Endothelial cell of umbilical vein (primary cell): ENCODE data around the gene KATNIP. TPM values are rescaled to one million over a fixed set of nuclear protein-coding genes. Genes with fewer than 3 reads are reported as not detected.

Experiments used
- BruUV-seq: library from RNA; stranded (reverse); fragments of 400-500 nt; replicated peaks from 2 replicates; lab custom pipeline; 2021; lab: Mats Ljungman, UMichigan
- CTCF ChIA-PET: fragments of 300-600, 350-600 bp; sonication (Branson Sonifier 250); formaldehyde crosslinking; loops from one replicate; lab custom pipeline; 2021; ENCODE audit warnings: antibody characterized with exemption, inconsistent platforms; lab: Charles Lee
- POLR2A ChIA-PET: fragments of 300-600, 350-600 bp; sonication (Branson Sonifier 250); formaldehyde crosslinking; loops from one replicate; lab custom pipeline; 2021; ENCODE audit warnings: antibody characterized with exemption, inconsistent platforms; lab: Charles Lee
- DNase-seq: peaks from one replicate; pipeline ENCODE4 v3.0.0-alpha.2; 2011; ENCODE audit warnings: low read depth, low spot score
- FAIRE-seq: peaks from 2 replicates; lab custom pipeline; 2011; peaks lifted over from hg19 to GRCh38; lab: Jason Lieb, UNC
- H2AFZ ChIP-seq: 2 replicates; pipeline ENCODE4 v1.6.0; 2012; ENCODE audit warnings: low read depth, low read length, control low read depth, inconsistent platforms
- H3K27ac ChIP-seq: 2 replicates; pipeline ENCODE4 v1.5.1; 2011; ENCODE audit warnings: low read depth, mild to moderate bottlenecking, control low read depth, low read length, moderate library complexity; ENCODE audit not compliant: insufficient read depth
- H3K27me3 ChIP-seq, 2 experiments: 2 replicates each; pipeline versions ENCODE4 v1.6.0 to v1.6.1; 2011; ENCODE audit warnings: low read length in 2 of 2, mixed read lengths in 1 of 2; ENCODE audit not compliant: control insufficient read depth in 2 of 2, insufficient read depth in 2 of 2
- H3K36me3 ChIP-seq, 2 experiments: 2 replicates in 1 of 2; 3 replicates in 1 of 2; pipeline ENCODE4 v1.5.1; 2011; ENCODE audit warnings: low read length in 2 of 2, mild to moderate bottlenecking in 1 of 2, moderate library complexity in 1 of 2; ENCODE audit not compliant: control insufficient read depth in 2 of 2, insufficient read depth in 2 of 2; ENCODE audit errors: extremely low read depth in 1 of 2
- H3K4me1 ChIP-seq: 3 replicates; pipeline ENCODE4 v1.5.1; 2011; ENCODE audit warnings: mild to moderate bottlenecking, low read length; ENCODE audit not compliant: control insufficient read depth, insufficient read depth; ENCODE audit errors: extremely low read depth
- H3K4me2 ChIP-seq: 2 replicates; pipeline ENCODE4 v1.6.1; 2011; ENCODE audit warnings: low read length, control low read depth, mixed read lengths; ENCODE audit not compliant: insufficient read depth
- H3K4me3 ChIP-seq, 3 experiments: fragments of 200-600 bp in 1 of 3; sonication (generic), shearing (Covaris generic) in 1 of 3; replicated peaks in 1 of 3; 2 replicates each; pipeline ENCODE4 v1.5.1; 2011 to 2016; ENCODE audit warnings: control low read depth in 3 of 3, low read length in 3 of 3, mild to moderate bottlenecking in 2 of 3, inconsistent platforms in 1 of 3, low read depth in 1 of 3, moderate library complexity in 1 of 3; ENCODE audit not compliant: insufficient read depth in 1 of 3
- H3K79me2 ChIP-seq: 2 replicates; pipeline ENCODE4 v1.6.0; 2012; ENCODE audit warnings: low read length, inconsistent platforms; ENCODE audit not compliant: control insufficient read depth, insufficient read depth
- H3K9ac ChIP-seq: replicated peaks from 2 replicates; pipeline ENCODE3; 2011; ENCODE audit warnings: low read length, control low read depth; ENCODE audit not compliant: insufficient read depth; ENCODE audit errors: extremely low read depth
- H3K9me1 ChIP-seq: replicated peaks from 3 replicates; pipeline ENCODE4 v1.6.0; 2011; ENCODE audit warnings: mild to moderate bottlenecking, low read length; ENCODE audit not compliant: control insufficient read depth, insufficient read depth; ENCODE audit errors: extremely low read depth
- H3K9me3 ChIP-seq: replicated peaks from 2 replicates; pipeline ENCODE4 v1.5.1; 2012; ENCODE audit warnings: low read length, inconsistent platforms; ENCODE audit not compliant: control insufficient read depth, insufficient read depth
- H4K20me1 ChIP-seq: replicated peaks from 2 replicates; pipeline ENCODE3; 2011; ENCODE audit warnings: mild to moderate bottlenecking, low read length; ENCODE audit not compliant: control insufficient read depth, insufficient read depth; ENCODE audit errors: extremely low read depth
- CTCF ChIP-seq, 2 donors: IDR thresholded peaks; 1 replicate in 1 of 2; 2 replicates in 1 of 2; pipeline ENCODE4 v1.5.1; 2011; ENCODE audit warnings: low read length in 2 of 2, mild to moderate bottlenecking in 2 of 2, moderate library complexity in 2 of 2, control low read depth in 1 of 2, inconsistent platforms in 1 of 2, low read depth in 1 of 2; ENCODE audit not compliant: insufficient read depth in 1 of 2; ENCODE audit errors: extremely low read depth in 1 of 2
- EZH2 ChIP-seq: IDR thresholded peaks from 2 replicates; pipeline ENCODE4 v1.6.1; 2012; ENCODE audit warnings: borderline replicate concordance, low read depth, mild to moderate bottlenecking, moderate library complexity, low read length, inconsistent platforms; ENCODE audit not compliant: severe bottlenecking
- FOS ChIP-seq: IDR thresholded peaks from 2 replicates; pipeline ENCODE4 v1.6.1; 2011; ENCODE audit warnings: mild to moderate bottlenecking, low read length, moderate library complexity, borderline replicate concordance; ENCODE audit not compliant: insufficient read depth
- GATA2 ChIP-seq: IDR thresholded peaks from 2 replicates; pipeline ENCODE4 v1.7.0; 2011; ENCODE audit warnings: low read depth, mild to moderate bottlenecking, moderate library complexity, mixed read lengths, low read length; ENCODE audit not compliant: insufficient read length, insufficient read depth
- JUN ChIP-seq: IDR thresholded peaks from 2 replicates; pipeline ENCODE4 v1.6.1; 2011; ENCODE audit warnings: borderline replicate concordance, low read depth; ENCODE audit not compliant: insufficient read length, insufficient read depth
- MYC ChIP-seq: IDR thresholded peaks from one replicate; pipeline ENCODE4 v1.6.1; 2011; ENCODE audit warnings: mild to moderate bottlenecking, low read depth, low read length
- POLR2A ChIP-seq: IDR thresholded peaks from 2 replicates; pipeline ENCODE4 v1.6.1; 2012; ENCODE audit warnings: low read depth, mild to moderate bottlenecking, control low read depth, low read length
- POLR2AphosphoS5 ChIP-seq: IDR thresholded peaks from 2 replicates; pipeline ENCODE4 v1.6.1; 2012; ENCODE audit warnings: low read depth, mild to moderate bottlenecking, control low read depth, low read length, moderate library complexity; ENCODE audit not compliant: insufficient read depth
- dilution Hi-C: fragments of 300-500 bp; cut with MboI; formaldehyde crosslinking; loops from one replicate; pipeline ENCODE4 v1.15.0; 2019; ENCODE audit warnings: low sequenced_read_pairs; ENCODE audit not compliant: extremely low pct_ligation_motif_present
- intact Hi-C: fragments of 100-400 bp; cut with micrococcal nuclease; formaldehyde crosslinking; loops from one replicate; pipeline ENCODE4 v1.10.0; 2022
- polyA plus RNA-seq, 4 experiments: library from polyadenylated mRNA; depleted of rRNA in 3 of 4; stranded (reverse) in 3 of 4; unstranded in 1 of 4; fragments of >200 nt; gene quantifications; 2 replicates each; pipeline versions ENCODE4 v1.2.1 to v1.2.3, GENCODE V29; 2011 to 2012; ENCODE audit warnings: missing spikeins in 1 of 4
- total RNA-seq: library from RNA; stranded (reverse); gene quantifications from 2 replicates; pipeline ENCODE4 v1.2.3, GENCODE V29; 2021
- TF ChIP-seq, protein P1 (sequence below): IDR thresholded peaks from 2 replicates; pipeline ENCODE4 v1.6.1; 2011; ENCODE audit not compliant: insufficient read depth, insufficient read length

The KATNIP gene
- total and polyA plus RNA-seq, 2 donors (not counting 3 experiments of a cell fraction or from before 2014, with no cell fraction given): 14.7 to 30.7 TPM

DNA sequence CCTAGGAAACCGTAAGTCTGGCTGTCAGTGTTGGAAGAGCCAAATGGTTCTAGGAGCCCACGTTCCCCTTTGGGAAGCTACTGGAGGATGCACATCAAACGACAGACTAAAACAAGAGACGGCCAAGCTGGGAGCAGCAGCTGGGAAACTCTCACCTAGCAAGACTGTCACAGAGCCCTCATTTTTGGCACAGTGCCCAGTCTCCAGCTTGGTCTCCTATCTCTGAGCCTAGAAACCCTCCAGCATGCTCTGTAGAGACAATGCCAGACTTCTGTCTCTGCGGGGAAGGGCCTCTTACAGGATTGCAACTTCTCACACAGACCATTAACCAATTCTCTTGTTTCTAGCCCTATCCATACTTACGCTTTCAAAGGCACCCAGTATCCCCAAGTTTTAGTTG, 23.8 kb upstream of the KATNIP start:
- H3K9me1 ChIP-seq: no peaks in the 10 kb centered on the region
- H3K36me3 ChIP-seq: peaks cover 29 to 49% of the 10 kb centered on the region in 2 experiments
- no peak overlapping the region for H3K27ac ChIP-seq
- H3K4me3 ChIP-seq: no peak overlapping the region
- H3K9ac ChIP-seq: no peak overlapping the region
- H3K4me1 ChIP-seq: peaks cover 3% of the 10 kb centered on the region
- intact Hi-C loops: no loop called here
- FAIRE-seq (no peak), DNase-seq (no peak)
- H3K4me2 ChIP-seq: no peak overlapping the region
- H3K79me2 ChIP-seq: no peaks in the 10 kb centered on the region
- dilution Hi-C loops: no loop called here
- ChIA-PET POLR2A (no interaction called here), CTCF (interaction anchor here (3.7 kb wide), 1 partner anchor 10 kb away, joined by 15 read pairs; no protein-coding TSS in a partner anchor)
- no peaks in the 10 kb centered on the region for H4K20me1 ChIP-seq
- BruUV-seq: no TSS peak
- H2AFZ ChIP-seq: no peak overlapping the region
- TF ChIP-seq FOS (no peak), MYC (no peak), EZH2 (no peak), POLR2A (no peak), GATA2 (no peak), CTCF (IDR thresholded peaks at IDR 0.05; ENCODE audit: extremely low read depth in 1 of 2, insufficient read depth in 1 of 2, low read depth in 1 of 2, low read length in 2 of 2) (no peak), POLR2AphosphoS5 (no peak), JUN (no peak)
- TF ChIP-seq, protein P1, sequence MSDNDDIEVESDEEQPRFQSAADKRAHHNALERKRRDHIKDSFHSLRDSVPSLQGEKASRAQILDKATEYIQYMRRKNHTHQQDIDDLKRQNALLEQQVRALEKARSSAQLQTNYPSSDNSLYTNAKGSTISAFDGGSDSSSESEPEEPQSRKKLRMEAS: no peak
- H3K27me3 ChIP-seq: no peaks in the 10 kb centered on the region
- H3K9me3 ChIP-seq: no peaks in the 10 kb centered on the region
